PC-9 (cell line): ENCODE results near the gene TRIM45. TPM values are rescaled to one million over a fixed set of nuclear protein-coding genes. Genes with fewer than 3 reads are reported as not detected.

Experiments used
- BruUV-seq: library from RNA; stranded (reverse); fragments of 400-500 nt; replicated peaks from 2 replicates; lab custom pipeline; 2021; lab: Mats Ljungman, UMichigan
- CTCF ChIA-PET: fragments of 300-600 bp; sonication (Branson Sonifier 250); formaldehyde crosslinking; loops from one replicate; lab custom pipeline; 2022; ENCODE audit warnings: antibody characterized with exemption; lab: Charles Lee
- POLR2A ChIA-PET: fragments of 300-600 bp; sonication (Branson Sonifier 250); formaldehyde crosslinking; loops from one replicate; lab custom pipeline; 2022; ENCODE audit warnings: antibody characterized with exemption; ENCODE audit not compliant: unreplicated experiment; lab: Charles Lee
- DNase-seq, 2 experiments: peaks; one replicate each; pipeline versions ENCODE4 v3.0.0 to v3.0.0-alpha.2; 2015 to 2022; ENCODE audit warnings: mixed read lengths in 1 of 2
- H2AFZ ChIP-seq: fragments of 200-600 bp; sonication (generic); 2 replicates; pipeline ENCODE4 v1.8.1; 2017; ENCODE audit warnings: antibody characterized with exemption
- H3F3A ChIP-seq: fragments of 200-600 bp; sonication (generic); 2 replicates; pipeline ENCODE4 v1.8.1; 2017; ENCODE audit warnings: antibody characterized with exemption, mild to moderate bottlenecking, low read depth; ENCODE audit not compliant: insufficient read depth
- H3K27ac ChIP-seq: fragments of 200-600 bp; sonication (generic); 2 replicates; pipeline ENCODE4 v1.6.1; 2016; ENCODE audit warnings: mixed run types
- H3K27me3 ChIP-seq: fragments of 200-600 bp; sonication (generic); 2 replicates; pipeline ENCODE4 v1.6.1; 2016; ENCODE audit warnings: low read depth, mixed run types; ENCODE audit not compliant: insufficient read depth
- H3K36me3 ChIP-seq: fragments of 200-600 bp; sonication (generic); 2 replicates; pipeline ENCODE4 v1.6.1; 2016; ENCODE audit warnings: low read depth, mixed run types
- H3K4me1 ChIP-seq: fragments of 200-600 bp; sonication (generic); replicated peaks from 2 replicates; pipeline ENCODE4 v1.6.1; 2016; ENCODE audit warnings: mixed run types; ENCODE audit not compliant: insufficient read depth
- H3K4me2 ChIP-seq: fragments of 200-600 bp; sonication (generic); 2 replicates; pipeline ENCODE4 v1.6.1; 2017; ENCODE audit warnings: mixed run types
- H3K4me3 ChIP-seq: fragments of 200-600 bp; sonication (generic); 2 replicates; pipeline ENCODE4 v1.6.1; 2016; ENCODE audit warnings: mixed run types
- H3K79me2 ChIP-seq: fragments of 200-600 bp; sonication (generic); 2 replicates; pipeline ENCODE4 v1.6.1; 2017; ENCODE audit warnings: low read depth, mixed run types
- H3K9me2 ChIP-seq: fragments of 200-600 bp; sonication (generic); 2 replicates; pipeline ENCODE4 v1.8.1; 2017; ENCODE audit warnings: mild to moderate bottlenecking; ENCODE audit not compliant: insufficient read depth
- H3K9me3 ChIP-seq: fragments of 200-600 bp; sonication (generic); 2 replicates; pipeline ENCODE4 v1.8.1; 2016; ENCODE audit warnings: low read depth; ENCODE audit not compliant: insufficient read depth
- H4K20me1 ChIP-seq: fragments of 200-600 bp; sonication (generic); 2 replicates; pipeline ENCODE4 v1.8.1; 2017; ENCODE audit not compliant: insufficient read depth
- EZH2 ChIP-seq: fragments of 200-600 bp; sonication (generic); IDR thresholded peaks from 2 replicates; pipeline ENCODE4 v1.8.0; 2017; ENCODE audit warnings: antibody characterized with exemption, low read depth
- intact Hi-C: fragments of 100-400 bp; cut with micrococcal nuclease; formaldehyde crosslinking; loops from one replicate; pipeline ENCODE4 v1.10.0; 2022; ENCODE audit not compliant: unreplicated experiment
- total RNA-seq: library from RNA; stranded (reverse); gene quantifications from 2 replicates; pipeline ENCODE4 v1.2.3, GENCODE V29; 2021
- TF ChIP-seq, protein P1 (sequence below): fragments of 200-600 bp; sonication (generic); conservative IDR thresholded peaks from 2 replicates; pipeline ENCODE4 v1.6.1; 2017; ENCODE audit warnings: mixed run types, antibody characterized with exemption, mild to moderate bottlenecking, moderate library complexity

TRIM45 gene
- total RNA-seq, 1 experiment from 2014 or later: 10.0 TPM

DNA sequence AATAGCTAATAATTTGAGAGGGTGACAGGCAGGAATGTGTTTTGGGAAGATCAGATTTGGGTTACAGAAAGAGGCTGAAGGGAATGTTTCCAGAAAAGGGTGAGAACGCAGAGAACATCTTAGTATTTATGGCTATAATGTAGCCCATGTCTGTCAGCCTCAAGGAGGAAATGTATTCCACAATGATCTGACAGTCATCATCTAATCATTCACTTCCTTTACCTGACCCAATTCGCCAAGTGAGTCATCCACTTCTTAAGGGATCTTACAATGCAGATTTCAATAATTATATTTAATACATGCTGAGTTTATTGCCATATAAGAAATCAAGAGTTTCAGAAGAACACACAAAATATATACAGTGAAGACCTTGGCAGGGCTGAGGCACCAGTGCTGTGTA lies 10.8 kb downstream of the TRIM45 start:
- DNase-seq: peak in 1 of 2 experiments; percentile 92
- Histone ChIP-seq H3K4me3 (no peak overlapping the region), H3K4me1 (peaks cover 20% of the 10 kb centered on the region), H3K79me2 (no peaks in the 10 kb centered on the region), H3F3A (peaks cover 10% of the 10 kb centered on the region; the same call in 1 of the 2 replicates), H3K36me3 (no peaks in the 10 kb centered on the region), H3K9me3 (no peaks in the 10 kb centered on the region), H3K4me2 (peak overlapping the region; percentile 29), H4K20me1 (no peaks in the 10 kb centered on the region), H3K9me2 (no peaks in the 10 kb centered on the region; the same call in 1 of the 2 replicates), H3K27me3 (no peaks in the 10 kb centered on the region), H2AFZ (no peak overlapping the region), H3K27ac (peak overlapping the region; percentile 65)
- ChIA-PET CTCF (interaction anchor here (0.6 to 1.6 kb wide), 3 partner anchors 18 to 33 kb away, joined by 3 to 4 read pairs (median 3); no protein-coding TSS in a partner anchor), POLR2A (interaction anchor here (0.6 kb wide), 1 partner anchor 257 kb away, joined by 3 read pairs; the partner anchor contains the start of gene MAN1A2)
- intact Hi-C loops: no loop called here
- TF ChIP-seq, protein P1, sequence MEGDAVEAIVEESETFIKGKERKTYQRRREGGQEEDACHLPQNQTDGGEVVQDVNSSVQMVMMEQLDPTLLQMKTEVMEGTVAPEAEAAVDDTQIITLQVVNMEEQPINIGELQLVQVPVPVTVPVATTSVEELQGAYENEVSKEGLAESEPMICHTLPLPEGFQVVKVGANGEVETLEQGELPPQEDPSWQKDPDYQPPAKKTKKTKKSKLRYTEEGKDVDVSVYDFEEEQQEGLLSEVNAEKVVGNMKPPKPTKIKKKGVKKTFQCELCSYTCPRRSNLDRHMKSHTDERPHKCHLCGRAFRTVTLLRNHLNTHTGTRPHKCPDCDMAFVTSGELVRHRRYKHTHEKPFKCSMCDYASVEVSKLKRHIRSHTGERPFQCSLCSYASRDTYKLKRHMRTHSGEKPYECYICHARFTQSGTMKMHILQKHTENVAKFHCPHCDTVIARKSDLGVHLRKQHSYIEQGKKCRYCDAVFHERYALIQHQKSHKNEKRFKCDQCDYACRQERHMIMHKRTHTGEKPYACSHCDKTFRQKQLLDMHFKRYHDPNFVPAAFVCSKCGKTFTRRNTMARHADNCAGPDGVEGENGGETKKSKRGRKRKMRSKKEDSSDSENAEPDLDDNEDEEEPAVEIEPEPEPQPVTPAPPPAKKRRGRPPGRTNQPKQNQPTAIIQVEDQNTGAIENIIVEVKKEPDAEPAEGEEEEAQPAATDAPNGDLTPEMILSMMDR: no peak
- no peak for TF ChIP-seq EZH2
- BruUV-seq: no TSS peak

DNA sequence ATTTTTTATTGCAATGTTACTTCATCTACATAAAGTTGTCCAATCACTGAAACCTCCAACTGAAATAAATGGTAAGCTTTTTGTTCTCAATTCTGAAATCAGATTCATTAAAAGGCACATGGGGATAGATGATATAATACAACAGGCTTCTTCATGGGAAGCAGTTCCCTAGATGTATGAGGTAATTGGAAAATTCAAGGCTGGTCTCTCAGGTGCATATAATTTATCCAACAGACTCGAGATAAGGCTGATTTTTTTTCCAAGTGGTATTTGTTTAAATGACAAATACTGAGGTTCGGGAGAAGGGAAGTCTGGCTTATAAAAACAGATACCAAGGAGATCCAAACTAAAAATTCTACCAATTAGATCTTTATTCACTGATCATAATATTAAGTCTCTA lies 14.2 kb downstream of the TRIM45 start:
- Histone ChIP-seq H3K27me3 (no peaks in the 10 kb centered on the region), H3K9me2 (no peaks in the 10 kb centered on the region), H3K4me2 (no peak overlapping the region), H3F3A (peaks cover 10% of the 10 kb centered on the region; the same call in 1 of the 2 replicates), H3K79me2 (no peaks in the 10 kb centered on the region), H4K20me1 (no peaks in the 10 kb centered on the region), H3K36me3 (0 out of 2 replicates have a peak, but pooled peaks cover 10% of the 10 kb centered on the region), H3K4me1 (peaks cover 20% of the 10 kb centered on the region), H3K4me3 (no peak overlapping the region), H3K9me3 (no peaks in the 10 kb centered on the region), H2AFZ (no peak overlapping the region), H3K27ac (no peak overlapping the region)
- DNase-seq: no peak
- POLR2A ChIA-PET: interaction anchor here (0.7 kb wide), 2 partner anchors 644 to 655 kb away, joined by 5 to 17 read pairs; no protein-coding TSS in a partner anchor
- TF ChIP-seq EZH2: no peak
- TF ChIP-seq, protein P1: no peak
- no TSS peak for BruUV-seq
- CTCF ChIA-PET: no interaction called here
- intact Hi-C loops: no loop called here

DNA sequence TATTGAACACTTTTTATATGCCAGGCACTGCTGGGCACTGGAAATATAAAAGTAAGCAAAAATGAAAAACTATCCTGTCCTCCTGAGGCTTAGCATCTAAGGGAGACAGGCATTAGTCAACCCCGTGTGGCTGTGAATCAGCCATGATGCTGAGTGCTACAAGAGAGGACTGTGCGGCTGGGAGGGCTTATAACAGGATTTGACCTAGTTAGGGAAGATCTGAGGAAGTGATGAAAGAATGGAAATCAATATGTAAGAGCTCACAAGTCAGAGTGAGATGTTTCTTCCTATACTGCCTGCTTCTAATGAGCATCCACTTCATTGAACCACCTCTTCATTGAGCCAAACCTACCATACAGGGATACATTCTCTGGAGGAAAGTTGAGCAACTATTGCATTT lies 15.1 kb downstream of the TRIM45 start:
- Histone ChIP-seq H3K9me3 (no peaks in the 10 kb centered on the region), H3K4me2 (no peak overlapping the region), H3K36me3 (peaks cover 18% of the 10 kb centered on the region; the same call in 1 of the 2 replicates), H3K27me3 (no peaks in the 10 kb centered on the region), H3F3A (peaks cover 10% of the 10 kb centered on the region; the same call in 1 of the 2 replicates), H2AFZ (no peak overlapping the region), H3K27ac (no peak overlapping the region), H4K20me1 (no peaks in the 10 kb centered on the region), H3K4me1 (peaks cover 20% of the 10 kb centered on the region), H3K9me2 (no peaks in the 10 kb centered on the region), H3K79me2 (no peaks in the 10 kb centered on the region), H3K4me3 (no peak overlapping the region)
- intact Hi-C loops: no loop called here
- no TSS peak for BruUV-seq
- no peak for TF ChIP-seq EZH2
- TF ChIP-seq, protein P1: no peak
- ChIA-PET CTCF (no interaction called here), POLR2A (no interaction called here)
- DNase-seq: no peak
